ENCODE results near the gene RNF40.

Gene RNF40

GRCh38 chr16:30764816-30765465 is 2.8 kb downstream of the RNF40 start:
- DNase-seq = no peak

DNA sequence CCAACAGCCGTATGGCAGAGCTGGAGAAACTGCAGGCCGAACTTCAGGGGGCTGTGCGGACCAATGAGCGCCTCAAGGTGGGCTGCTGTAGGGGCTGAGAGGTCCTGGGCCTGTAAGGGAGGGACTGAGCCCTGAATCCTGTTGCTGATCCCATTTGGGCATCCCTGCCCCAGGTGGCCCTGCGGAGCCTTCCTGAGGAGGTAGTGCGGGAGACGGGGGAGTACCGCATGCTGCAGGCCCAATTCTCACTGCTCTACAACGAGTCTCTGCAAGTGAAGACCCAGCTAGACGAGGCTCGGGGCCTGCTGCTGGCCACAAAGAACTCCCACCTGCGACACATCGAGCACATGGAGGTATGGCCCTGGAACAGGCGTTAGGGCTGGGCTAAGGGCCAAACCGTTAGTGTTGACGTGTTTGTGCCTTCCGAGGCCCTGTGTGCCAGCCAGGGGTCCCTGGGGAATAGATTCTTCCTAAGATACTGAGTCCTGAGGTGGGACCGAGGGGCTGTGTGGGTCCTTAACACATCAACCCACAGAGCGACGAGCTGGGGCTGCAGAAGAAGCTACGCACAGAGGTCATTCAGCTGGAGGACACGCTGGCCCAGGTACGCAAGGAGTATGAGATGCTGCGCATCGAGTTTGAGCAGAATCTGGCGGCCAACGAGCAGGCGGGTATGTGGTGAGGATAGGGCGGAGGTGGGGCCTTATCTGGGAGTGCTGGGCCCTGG is 4.2 kb downstream of the RNF40 start:
- no peak for DNase-seq

DNA sequence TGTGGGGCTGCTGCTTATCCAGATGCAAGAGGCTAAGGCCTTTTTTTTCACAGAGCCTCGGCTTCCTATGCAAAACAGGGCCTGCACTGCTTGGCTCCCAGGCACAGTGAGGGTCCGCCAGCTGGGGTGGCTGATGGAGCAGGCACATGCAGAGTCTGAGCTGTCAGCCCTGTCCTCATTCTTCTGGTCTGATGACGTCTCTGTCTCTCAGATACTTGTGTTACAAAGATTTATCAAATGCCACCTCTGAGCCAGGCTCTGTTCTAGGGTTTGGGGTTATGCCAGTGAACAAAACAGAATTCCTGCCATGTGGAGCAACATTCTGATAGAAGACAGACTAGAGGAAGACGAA is 4.8 kb downstream of the RNF40 start:
- DNase-seq = no peak

DNA sequence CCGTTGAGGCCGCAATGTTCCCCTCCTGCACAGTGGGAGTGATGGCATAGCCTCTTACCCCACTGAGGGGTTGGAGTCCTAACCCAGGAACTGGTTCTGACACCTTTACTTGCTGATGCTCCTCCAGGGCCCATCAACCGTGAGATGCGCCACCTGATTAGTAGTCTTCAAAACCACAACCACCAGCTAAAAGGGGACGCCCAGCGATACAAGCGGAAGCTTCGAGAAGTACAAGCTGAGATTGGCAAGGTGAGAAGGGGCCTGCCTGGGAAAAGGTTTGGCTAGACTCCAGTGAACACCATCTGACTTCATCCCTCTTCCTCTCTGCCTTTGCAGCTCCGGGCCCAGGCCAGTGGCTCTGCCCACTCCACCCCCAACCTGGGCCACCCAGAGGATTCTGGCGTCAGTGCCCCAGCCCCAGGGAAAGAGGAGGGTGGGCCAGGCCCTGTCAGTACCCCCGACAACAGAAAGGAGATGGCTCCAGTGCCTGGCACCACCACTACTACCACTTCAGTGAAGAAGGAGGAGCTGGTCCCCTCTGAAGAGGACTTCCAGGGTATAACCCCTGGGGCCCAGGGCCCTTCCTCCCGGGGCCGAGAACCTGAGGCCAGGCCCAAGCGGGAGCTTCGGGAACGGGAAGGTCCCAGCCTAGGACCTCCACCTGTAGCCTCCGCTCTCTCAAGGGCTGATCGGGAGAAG is 5.8 kb downstream of the RNF40 start:
- peak; percentile 62 for DNase-seq

- DNase-seq = no peak
Observed at GRCh38 chr16:30768583-30769181, 6.6 kb downstream of the RNF40 start.

DNA sequence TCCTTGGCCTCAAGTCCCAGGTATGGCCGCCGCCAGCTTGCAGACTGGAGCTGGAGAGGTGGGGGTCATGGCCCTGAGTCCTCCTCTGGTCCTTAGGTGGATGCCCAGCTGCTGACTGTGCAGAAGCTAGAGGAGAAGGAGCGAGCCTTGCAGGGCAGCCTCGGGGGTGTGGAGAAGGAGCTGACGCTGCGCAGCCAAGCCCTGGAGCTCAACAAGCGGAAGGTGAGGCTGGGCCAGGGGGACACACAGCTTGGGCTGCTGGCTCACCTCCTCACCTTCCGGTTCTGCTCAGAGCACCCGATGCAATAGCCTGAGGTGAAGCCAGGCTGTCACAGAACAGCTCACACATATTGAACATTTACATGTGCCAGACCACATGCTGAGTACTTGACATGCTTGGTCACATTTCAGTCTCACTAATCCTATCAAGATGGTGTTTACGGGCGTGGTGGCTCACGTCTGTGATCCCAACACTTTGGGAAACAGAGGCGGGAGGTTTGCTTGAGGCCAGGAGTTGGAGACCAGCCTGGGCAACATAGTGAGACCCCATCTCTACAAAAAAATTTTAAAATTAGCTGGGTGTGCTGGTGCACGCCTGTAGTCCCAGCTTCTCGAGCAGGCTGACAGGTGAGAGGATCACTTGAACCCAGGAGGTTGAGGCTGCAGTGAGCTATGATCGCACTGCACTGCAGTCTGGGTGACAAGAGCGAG is 7.4 kb downstream of the RNF40 start:
- DNase-seq = no peak

DNA sequence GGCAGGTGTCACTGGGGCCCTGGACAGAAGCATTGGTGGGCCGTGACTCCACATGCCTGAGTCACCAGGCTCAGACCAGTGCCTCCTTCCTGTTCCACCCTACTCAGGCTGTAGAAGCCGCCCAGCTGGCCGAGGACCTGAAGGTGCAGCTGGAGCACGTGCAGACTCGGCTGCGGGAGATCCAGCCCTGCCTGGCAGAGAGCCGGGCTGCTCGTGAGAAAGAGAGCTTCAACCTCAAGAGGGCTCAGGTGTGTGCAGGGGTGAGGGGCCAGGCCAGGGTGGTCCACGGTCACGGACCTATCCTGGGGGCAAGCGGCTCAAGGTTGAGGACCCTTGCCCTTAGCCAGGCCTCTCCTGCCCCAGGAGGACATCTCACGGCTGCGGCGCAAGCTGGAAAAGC is 9.6 kb downstream of the RNF40 start:
- no peak for DNase-seq

GRCh38 chr16:30773826-30774225 is 11.7 kb downstream of the RNF40 start:
- DNase-seq = no peak

DNA sequence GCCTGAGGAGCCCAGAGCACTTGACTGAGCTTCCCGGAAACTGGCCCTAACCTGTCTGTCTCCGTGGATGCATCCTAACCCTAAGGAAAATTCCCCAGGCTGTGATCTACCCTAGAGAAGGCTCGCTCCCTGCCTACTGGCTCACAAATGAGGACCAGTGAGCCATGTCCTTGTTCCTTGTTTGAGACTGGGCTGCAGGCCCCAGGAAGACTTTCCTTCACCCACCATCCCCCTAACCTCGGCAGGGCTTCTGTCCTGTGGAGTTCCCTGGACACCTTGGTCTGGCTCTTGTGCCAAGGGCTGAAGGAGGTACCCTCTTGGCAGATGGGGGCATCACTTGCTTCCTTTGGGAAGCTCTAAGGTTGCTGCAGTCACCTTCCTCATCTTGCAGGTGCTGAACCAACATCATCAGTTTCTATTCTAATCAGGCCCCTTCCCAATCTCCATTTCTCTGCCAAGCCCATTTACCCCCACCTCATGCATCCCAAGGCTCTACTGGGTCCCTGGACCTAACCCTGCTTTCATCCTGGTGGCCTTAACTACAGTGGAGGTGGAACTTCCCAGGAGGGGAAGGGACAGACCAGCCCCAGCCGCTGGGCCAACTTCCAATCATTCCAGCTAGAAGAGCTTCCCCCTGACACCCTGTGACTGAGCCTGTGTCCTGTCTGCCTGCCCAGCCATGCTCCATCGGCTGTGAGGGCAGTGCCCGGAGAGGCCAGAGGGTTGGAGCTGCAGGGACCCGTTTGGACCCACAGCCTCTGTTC is 12.4 kb downstream of the RNF40 start:
- DNase-seq = no peak

- DNase-seq = no peak
Observed at GRCh38 chr16:30775131-30775391, 12.9 kb downstream of the RNF40 start.

DNA sequence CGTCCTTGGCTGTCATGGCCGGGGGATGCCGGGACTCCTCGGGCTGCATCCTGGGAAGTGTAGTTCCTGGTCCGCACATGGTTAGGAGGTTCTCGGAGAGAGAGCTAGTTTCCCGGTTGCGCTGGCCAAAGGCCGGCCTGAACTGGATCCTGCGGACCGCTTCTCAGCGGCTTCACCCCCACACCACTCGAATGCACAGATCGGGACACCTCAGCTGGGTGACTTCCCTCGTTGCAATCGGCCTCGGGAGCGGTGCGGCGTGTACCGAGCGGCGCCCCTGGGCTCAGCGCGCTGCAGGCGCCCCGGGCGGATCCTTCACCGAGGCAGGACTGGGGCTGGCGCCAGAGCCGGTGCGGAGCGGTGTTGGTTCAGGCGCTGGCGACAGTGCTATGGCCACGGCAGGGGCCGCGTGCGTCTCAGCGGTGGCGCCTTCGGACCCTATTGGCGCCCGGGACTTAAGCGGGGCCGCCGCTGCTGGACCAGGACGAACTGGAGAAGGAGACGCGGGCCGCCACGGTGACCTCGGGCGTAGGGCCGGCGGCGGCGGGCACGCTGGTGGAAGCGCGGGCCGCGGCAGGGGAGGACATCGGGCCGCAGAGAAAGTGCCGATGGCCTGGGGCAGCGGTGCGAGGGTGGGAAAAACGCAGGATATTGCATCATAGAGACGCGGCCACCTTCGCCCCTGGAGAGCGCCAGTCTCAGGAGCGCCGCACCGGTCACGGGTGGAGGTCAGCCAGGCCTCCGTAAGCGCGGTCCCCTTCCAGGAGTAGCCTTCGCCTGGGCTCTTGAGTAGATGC is 13.5 kb downstream of the RNF40 start:
- DNase-seq = peak; percentile 57

DNA sequence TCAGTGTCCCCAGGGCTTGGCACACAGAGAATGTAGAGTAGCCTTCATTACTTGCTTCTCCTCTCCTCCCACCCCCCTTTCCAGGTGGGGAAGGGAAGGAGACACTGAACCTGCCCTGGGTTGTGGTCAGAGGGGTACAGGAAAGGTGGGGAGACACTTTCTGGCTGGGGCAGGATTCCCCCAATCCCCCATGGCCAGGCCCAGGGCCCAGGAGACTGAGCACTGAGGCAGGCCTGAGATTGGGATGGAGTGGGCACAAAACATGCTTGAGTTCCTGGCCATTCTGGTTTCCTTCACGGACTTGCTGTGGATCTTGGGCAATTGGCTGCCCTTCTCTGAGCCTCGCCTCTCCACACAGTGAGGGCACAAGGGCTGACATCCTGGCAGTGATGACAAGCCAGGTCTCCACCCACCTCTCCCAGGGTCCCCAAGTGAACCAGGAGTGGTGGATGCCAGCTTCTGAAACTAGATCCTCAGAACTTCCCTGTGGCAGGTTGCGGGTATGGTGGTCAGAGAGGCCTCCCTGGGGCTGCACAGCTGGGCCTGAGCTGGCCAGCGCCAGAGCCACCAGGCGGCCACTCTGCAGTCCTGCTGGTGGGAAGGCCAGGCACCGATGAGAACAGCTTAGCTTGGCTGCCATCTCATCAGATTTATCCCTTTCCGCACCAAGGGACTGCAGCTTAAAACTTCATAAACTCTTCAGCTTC is 15.6 kb downstream of the RNF40 start:
- no peak for DNase-seq

GRCh38 chr16:30778549-30779244 is 16.6 kb downstream of the RNF40 start:
- DNase-seq = no peak

DNA sequence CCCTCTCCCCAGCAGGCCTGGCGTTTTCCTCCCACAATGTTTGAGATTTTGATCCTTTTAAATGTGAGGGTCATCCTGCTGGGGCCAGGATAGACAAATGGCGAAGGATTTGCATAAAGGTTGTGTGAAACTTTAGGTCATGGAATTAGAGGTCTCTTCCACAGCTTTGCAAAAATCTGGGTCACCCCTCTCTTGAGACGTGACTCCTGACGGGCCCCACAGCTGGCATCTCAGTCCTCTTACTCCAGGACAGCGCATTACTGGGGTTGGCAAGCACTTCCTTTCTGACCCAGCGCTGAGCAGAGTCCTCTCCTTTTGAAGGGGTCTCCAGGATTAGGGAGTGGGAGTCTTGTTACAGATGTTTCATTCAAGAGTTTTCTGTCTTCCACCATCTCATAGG is 17.5 kb downstream of the RNF40 start:
- DNase-seq = no peak

DNA sequence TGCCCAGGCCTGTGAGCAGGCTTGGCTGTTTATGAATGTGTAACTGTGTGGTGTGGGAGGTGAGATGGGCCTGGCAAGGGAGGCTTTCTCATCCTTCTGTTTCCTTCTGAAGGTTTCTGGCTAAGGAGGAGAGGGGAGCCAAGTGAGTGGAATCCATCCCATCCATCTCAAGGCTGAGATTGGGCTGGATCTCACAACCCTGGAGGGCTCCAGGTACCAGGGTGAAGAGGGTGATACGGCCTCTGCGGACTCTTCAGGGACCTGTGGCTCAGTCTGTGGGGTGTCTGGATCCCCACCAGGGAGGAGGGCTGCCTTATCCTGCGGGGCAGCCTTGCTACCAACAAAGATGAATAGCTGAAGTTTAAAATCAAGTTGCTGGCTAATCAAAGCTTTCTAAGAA is 17.9 kb downstream of the RNF40 start:
- DNase-seq = no peak

DNA sequence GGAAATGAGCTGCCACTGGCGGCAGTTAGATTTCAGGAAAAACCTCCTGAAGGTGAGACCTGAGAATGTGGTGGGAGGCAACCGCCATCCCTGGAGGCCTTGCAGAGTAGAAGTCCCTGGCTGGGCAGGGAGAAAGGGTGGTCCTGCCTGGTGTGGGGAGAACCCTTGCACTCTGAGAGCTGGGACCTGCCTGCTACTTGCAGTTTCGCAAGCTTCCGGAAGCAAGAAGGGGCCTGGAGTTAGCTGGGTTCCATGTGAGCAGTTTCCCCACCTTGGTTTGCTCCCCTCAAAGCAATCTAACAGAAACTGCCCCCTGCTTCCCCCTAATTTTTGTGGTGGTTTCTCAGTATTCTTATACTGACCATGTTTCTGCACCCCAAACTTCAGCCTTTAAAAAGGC is 18.4 kb downstream of the RNF40 start:
- no peak for DNase-seq

- DNase-seq = no peak
Observed at GRCh38 chr16:30782486-30783279, 20.6 kb downstream of the RNF40 start.

DNA sequence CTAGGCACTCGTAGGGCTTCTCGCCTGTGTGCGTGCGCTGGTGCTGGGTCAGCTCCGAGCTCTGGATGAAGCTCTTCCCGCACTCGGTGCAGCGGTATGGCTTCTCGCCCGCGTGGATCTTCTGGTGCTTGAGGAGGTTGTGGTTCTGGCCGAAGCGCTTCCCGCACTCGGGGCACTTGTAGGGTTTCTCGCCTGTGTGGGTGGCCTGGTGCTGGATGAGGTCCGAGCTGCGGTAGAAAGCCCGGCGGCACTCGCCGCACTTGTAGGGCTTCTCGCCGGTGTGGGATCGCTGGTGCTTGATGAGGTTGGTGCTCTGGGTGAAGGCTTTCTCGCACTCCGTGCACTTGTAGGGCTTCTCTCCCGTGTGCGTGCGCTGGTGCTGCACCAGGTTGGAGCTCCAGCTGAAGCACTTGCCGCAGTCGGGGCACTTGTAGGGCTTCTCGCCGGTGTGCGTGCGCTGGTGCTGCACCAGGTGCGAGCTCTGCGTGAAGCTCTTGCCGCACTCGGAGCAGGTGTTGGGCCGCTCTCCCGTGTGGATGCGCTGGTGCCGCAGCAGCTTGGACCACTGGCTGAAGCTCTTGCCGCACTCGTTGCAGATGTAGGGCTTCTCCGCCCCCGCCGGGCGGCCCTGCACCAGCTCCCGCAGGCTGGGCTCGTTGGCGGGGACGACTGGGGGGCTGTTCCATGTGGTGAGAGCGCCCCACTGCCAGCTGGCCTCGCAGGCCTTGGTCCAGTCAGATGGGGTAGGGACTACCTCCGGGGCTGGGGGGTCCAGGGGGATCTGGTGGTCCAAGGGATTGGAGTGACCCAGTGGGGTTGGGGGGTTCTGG is 21.4 kb downstream of the RNF40 start:
- DNase-seq = no peak

DNA sequence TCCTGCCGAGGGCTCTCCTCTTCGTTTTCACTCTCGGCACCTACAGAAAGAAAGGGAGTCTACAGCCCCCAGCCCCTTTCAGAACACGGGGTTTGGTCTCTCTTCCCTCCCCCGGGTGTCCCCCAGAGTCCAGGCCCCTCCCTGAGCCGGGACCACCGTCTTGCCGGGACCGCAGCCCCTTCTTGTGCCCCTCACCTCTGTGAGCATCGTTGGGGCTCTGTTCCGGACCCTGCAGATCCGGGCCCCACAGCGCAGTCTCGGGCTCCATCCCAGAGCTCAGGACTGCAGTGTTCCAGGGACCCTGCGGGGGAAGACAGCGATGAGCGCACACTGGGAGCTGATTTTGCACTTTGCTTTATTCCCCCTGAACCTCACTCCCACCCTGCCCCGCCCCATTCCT is 22.1 kb downstream of the RNF40 start:
- DNase-seq = no peak
